AG04450 (cell line): ENCODE data around the gene ACTN4. TPM values are rescaled to one million over a fixed set of nuclear protein-coding genes. Genes with fewer than 3 reads are reported as not detected.
"Not testable (repeated sequence)": the region's sequence is repeated elsewhere in the genome, so short reads cannot be mapped to it uniquely, and the experiment has no call there.

Experiments used
- CTCF ChIA-PET: fragments of 300-600, 350-600 bp; formaldehyde crosslinking; extraction: SDS; loops from one replicate; lab custom pipeline; 2022; ENCODE audit warnings: antibody characterized with exemption, inconsistent platforms; lab: Charles Lee
- POLR2A ChIA-PET: fragments of 350-600 bp; formaldehyde crosslinking; extraction: SDS; loops from one replicate; lab custom pipeline; 2021; ENCODE audit warnings: antibody characterized with exemption, inconsistent platforms; lab: Yijun Ruan, JAX
- DNase-seq: peaks from one replicate; pipeline ENCODE4 v3.0.0-alpha.2; 2011; ENCODE audit warnings: low read depth, low spot score
- H3K27ac ChIP-seq: one replicate; pipeline ENCODE4 v1.5.1; 2012; ENCODE audit warnings: low read depth, low read length, control low read depth
- H3K27me3 ChIP-seq: one replicate; pipeline ENCODE4 v1.6.0; 2012; ENCODE audit warnings: low read length; ENCODE audit not compliant: control insufficient read depth, insufficient read depth
- H3K4me3 ChIP-seq: 2 replicates; pipeline ENCODE4 v1.5.1; 2011; ENCODE audit warnings: mild to moderate bottlenecking, low read depth, low read length, control low read depth
- H3K9me3 ChIP-seq: 2 replicates; pipeline ENCODE4 v1.5.1; 2012; ENCODE audit warnings: low read length; ENCODE audit not compliant: control insufficient read depth, insufficient read depth
- CTCF ChIP-seq: IDR thresholded peaks from 2 replicates; pipeline ENCODE4 v1.5.1; 2011; ENCODE audit warnings: low read depth, low read length, control low read depth, inconsistent platforms
- polyA plus RNA-seq: library from polyadenylated mRNA; depleted of rRNA; stranded (reverse); fragments of >200 nt; gene quantifications from 2 replicates; pipeline ENCODE4 v1.2.3, GENCODE V29; 2011

The ACTN4 gene
- polyA plus RNA-seq, 1 experiment = 300 TPM

GRCh38 chr19:38763795-38764220 lies 116.4 kb downstream of the ACTN4 start:
- ChIA-PET CTCF (no interaction called here), POLR2A (no interaction called here)
- H3K4me3 ChIP-seq = no peak overlapping the region

DNA sequence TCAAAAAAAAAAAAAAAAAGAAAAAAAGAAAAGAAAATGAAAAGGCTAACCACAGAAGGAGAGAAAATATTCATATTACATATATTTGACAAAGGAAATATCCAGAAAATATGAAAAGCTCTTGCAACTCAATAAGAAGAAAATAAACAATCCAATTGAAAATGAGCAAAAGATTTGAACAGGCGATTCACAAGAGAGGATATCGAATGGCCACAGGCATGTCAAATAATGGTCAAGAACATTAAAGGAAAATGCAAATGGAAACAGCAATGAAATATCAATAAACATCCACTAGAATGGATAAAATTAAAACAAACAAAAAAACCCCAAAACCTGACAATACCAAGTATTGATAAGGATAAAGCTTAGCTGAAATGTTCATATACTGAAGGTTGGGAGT lies 117.8 kb downstream of the ACTN4 start:
- CTCF ChIA-PET = no interaction called here
- POLR2A ChIA-PET = interaction anchor here (0.6 kb wide), 1 partner anchor 1943 kb away, joined by 5 read pairs; no protein-coding TSS in a partner anchor

More at GRCh38 chr19:38763795-38764220, 116.4 kb downstream of the ACTN4 start:
- Histone ChIP-seq H3K9me3 (no peaks in the 10 kb centered on the region), H3K27ac (no peak overlapping the region), H3K27me3 (no peaks in the 10 kb centered on the region)
- no peak for TF ChIP-seq CTCF
- DNase-seq = no peak

DNA sequence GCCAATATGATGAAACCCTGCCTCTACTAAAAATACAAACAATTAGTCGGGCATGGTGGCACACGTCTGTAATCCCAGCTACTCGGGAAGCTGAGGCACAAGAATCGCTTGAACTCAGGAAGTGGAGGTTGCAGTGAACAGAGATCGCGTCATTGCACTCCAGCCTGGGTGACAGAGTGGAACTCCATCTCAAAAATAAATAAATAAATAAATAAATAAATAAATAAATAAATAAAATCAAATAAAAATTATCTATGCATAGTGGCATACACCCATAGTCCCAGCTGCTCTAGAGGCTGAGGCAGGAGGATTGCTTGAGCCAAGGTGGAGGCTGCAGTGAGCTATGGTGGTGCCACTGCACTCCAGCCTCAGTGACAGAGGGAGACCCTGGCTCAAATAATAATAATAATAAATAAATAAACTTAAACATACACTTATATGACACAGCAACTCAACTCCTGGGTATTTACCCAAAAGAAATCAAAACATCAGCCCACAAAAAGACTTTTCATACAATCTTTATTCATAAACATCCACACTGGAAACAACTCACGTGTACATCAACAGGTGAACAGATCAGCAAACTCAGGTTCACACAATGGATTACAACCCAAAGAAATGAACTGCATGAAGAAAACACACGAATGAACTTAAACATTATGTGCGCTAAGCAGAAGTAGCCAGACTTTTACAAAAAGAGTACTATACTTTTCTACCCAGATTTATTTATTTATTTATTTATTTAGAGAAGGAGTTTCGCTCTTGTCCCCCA lies 119.0 kb downstream of the ACTN4 start:
- H3K9me3 ChIP-seq = peaks cover 3% of the 10 kb centered on the region; the same call in 1 of the 2 replicates
- CTCF ChIA-PET = interaction anchor here (0.9 kb wide), 1 partner anchor 37 kb away, joined by 3 read pairs; no protein-coding TSS in a partner anchor

More for the DNA sequence above, 117.8 kb downstream of the ACTN4 start:
- H3K27me3 ChIP-seq = no peaks in the 10 kb centered on the region
- no peak for DNase-seq
- H3K9me3 ChIP-seq = peaks cover 3% of the 10 kb centered on the region; the same call in 1 of the 2 replicates
- no peak overlapping the region for H3K27ac ChIP-seq
- no peak for TF ChIP-seq CTCF
- no peak overlapping the region for H3K4me3 ChIP-seq

DNA sequence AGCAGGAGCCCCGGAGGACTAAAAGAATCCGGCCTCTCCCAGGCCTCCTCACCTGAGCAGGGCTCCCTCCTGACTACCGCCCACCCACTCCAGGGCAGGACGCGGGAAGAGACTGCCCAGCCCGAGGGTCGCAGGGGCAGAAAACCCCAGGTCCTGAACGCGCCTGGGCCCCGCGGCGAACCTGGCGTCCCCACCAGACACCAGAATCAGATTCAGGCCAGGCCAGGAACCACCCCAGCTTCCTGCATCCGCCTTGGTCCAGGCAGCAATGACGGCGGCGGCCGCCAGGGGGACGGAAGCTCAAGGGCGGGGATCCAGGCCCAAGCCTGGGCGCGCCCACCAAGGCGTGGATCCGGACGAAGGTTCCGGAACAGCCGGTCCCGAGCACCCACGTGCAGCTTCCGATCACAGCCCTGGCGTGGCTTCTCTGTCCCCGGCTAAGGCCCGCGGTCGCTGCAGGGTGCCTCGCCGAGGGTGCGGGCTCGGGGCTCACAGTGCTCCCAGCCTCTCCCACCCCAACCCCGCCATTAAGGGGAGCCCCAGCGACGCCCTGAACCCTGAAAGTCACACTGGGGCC lies 122.3 kb downstream of the ACTN4 start:
- POLR2A ChIA-PET = interaction anchor here (0.7 to 1.5 kb wide), 6 partner anchors 30 to 632 kb away, joined by 3 to 4 read pairs (median 3); partner anchors contain the start of gene ECH1
- Histone ChIP-seq H3K27me3 (no peaks in the 10 kb centered on the region), H3K27ac (no peak overlapping the region), H3K9me3 (peaks cover 3% of the 10 kb centered on the region; the same call in 1 of the 2 replicates), H3K4me3 (no peak overlapping the region)
- CTCF ChIA-PET = interaction anchor here (0.5 to 1.8 kb wide), 17 partner anchors 9 to 220 kb away, joined by 3 to 10 read pairs (median 4); partner anchors contain the start of genes ECH1, MRPS12, NFKBIB and SARS2
- peak; percentile 16 for DNase-seq
- peak; percentile 62 for TF ChIP-seq CTCF

More for the DNA sequence above, 119.0 kb downstream of the ACTN4 start:
- Histone ChIP-seq H3K27ac (no peak overlapping the region), H3K4me3 (no peak overlapping the region), H3K27me3 (no peaks in the 10 kb centered on the region)
- POLR2A ChIA-PET = no interaction called here
- DNase-seq = no peak
- no peak for TF ChIP-seq CTCF

DNA sequence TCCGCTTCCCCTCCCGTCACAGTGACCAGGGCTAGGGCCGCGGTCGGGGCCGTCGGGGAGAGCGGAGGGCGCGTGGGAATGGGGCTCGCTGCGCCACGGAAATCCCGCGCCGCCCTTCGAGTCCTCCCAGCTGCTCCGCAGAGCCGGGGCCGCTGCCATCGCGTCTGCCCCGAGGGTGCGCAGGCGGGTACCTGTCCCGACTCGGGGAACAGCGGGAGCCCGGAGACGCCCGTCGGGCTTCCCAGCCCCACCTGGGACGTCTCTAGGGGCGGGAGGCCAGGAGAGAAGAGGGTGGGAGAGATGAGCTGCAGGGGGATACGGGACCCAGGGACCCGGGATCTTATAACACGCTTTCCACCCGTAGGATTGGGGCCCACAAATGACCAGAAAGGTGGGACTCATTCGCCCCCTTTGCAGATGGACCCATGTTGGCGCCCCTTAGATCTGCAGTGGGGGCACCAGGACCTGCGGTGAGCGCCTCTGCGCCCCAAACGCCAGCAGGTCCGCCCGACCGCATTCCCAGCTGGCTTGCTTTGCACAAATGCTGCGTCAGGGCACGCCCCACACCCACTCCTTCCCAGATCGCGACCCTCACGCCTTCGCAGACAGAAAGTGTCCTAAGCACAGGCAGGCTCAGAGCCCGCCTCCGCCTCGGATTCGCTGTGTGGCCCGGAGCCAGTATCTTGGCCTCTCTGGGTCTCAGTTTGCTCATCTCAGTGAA lies 122.9 kb downstream of the ACTN4 start:
- not testable (repeated sequence) for H3K4me3 ChIP-seq, H3K27me3 ChIP-seq, H3K27ac ChIP-seq, H3K9me3 ChIP-seq, DNase-seq
- POLR2A ChIA-PET = interaction anchor here (1.2 to 1.5 kb wide), 2 partner anchors 29 to 61 kb away, joined by 3 to 4 read pairs; partner anchors contain the start of gene ECH1
- CTCF ChIA-PET = interaction anchor here (0.8 to 1.8 kb wide), 9 partner anchors 9 to 160 kb away, joined by 3 to 10 read pairs (median 5); partner anchors contain the start of genes ECH1, MRPS12 and SARS2

GRCh38 chr19:38770949-38771275 lies 123.5 kb downstream of the ACTN4 start:
- H3K27me3 ChIP-seq, H3K4me3 ChIP-seq, H3K9me3 ChIP-seq, CTCF ChIA-PET, H3K27ac ChIP-seq, DNase-seq: not testable (repeated sequence)
- POLR2A ChIA-PET = interaction anchor here (1.5 kb wide), 1 partner anchor 29 kb away, joined by 4 read pairs; no protein-coding TSS in a partner anchor

DNA sequence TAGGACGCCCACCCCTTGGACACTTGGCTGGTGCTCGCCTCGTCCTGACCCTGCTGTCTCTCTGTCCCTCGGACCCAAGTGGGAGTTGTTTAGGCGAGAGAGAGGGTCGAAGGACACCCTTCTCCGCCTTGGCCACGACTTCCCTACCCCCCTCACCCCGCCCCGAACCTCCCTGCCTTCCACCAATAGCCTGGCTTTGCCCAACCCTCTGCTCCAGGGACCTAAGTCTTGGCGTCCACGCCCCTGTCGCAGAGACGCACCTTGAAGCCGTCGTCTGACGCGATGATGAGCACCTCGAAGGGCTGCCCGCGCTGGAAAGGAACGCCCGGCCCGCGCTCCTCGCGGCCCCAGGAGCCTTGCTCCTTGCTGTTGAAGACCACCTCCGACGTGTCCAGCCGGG lies 124.1 kb downstream of the ACTN4 start:
- H3K9me3 ChIP-seq, POLR2A ChIA-PET: not testable (repeated sequence)

More for the DNA sequence above, 124.1 kb downstream of the ACTN4 start:
- CTCF ChIA-PET, DNase-seq, H3K4me3 ChIP-seq, H3K27ac ChIP-seq, H3K27me3 ChIP-seq: not testable (repeated sequence)
